GM23248 (cell line): ENCODE data around the gene IL19. TPM values are rescaled to one million over a fixed set of nuclear protein-coding genes. Genes with fewer than 3 reads are reported as not detected.

Experiments
- DNase-seq: peaks from one replicate; pipeline ENCODE4 v3.0.0-alpha.2; 2015
- H2AFZ ChIP-seq: fragments of 200-600 bp; sonication (generic); 2 replicates; pipeline ENCODE4 v1.6.1; 2016; ENCODE audit warnings: antibody characterized with exemption
- H3F3A ChIP-seq: fragments of 200-600 bp; sonication (generic); 2 replicates; pipeline ENCODE4 v1.6.1; 2016; ENCODE audit warnings: mild to moderate bottlenecking, antibody characterized with exemption, mixed run types; ENCODE audit not compliant: insufficient read depth
- H3K27ac ChIP-seq: fragments of 200-600 bp; sonication (generic); 2 replicates; pipeline ENCODE4 v1.5.1; 2016; ENCODE audit warnings: mild to moderate bottlenecking
- H3K27me3 ChIP-seq: fragments of 200-600 bp; sonication (generic); replicated peaks from 2 replicates; pipeline ENCODE4 v1.6.1; 2016; ENCODE audit warnings: mild to moderate bottlenecking; ENCODE audit not compliant: insufficient read depth
- H3K36me3 ChIP-seq: fragments of 200-600 bp; sonication (generic); 2 replicates; pipeline ENCODE4 v1.6.1; 2016; ENCODE audit warnings: low read depth, mild to moderate bottlenecking
- H3K4me1 ChIP-seq: fragments of 200-600 bp; sonication (generic); 2 replicates; pipeline ENCODE4 v1.6.1; 2016; ENCODE audit warnings: mild to moderate bottlenecking; ENCODE audit not compliant: insufficient read depth
- H3K4me2 ChIP-seq: fragments of 200-600 bp; sonication (generic); one replicate; pipeline ENCODE4 v1.6.1; 2016; ENCODE audit warnings: mild to moderate bottlenecking; ENCODE audit not compliant: unreplicated experiment
- H3K4me3 ChIP-seq: fragments of 200-600 bp; sonication (generic); 2 replicates; pipeline ENCODE4 v1.5.1; 2016; ENCODE audit warnings: mild to moderate bottlenecking
- H3K79me2 ChIP-seq: fragments of 200-600 bp; sonication (generic); 2 replicates; pipeline ENCODE4 v1.6.1; 2016; ENCODE audit warnings: mild to moderate bottlenecking; ENCODE audit not compliant: insufficient read depth
- H3K9ac ChIP-seq: fragments of 200-600 bp; sonication (generic); 2 replicates; pipeline ENCODE4 v1.6.1; 2016; ENCODE audit warnings: mild to moderate bottlenecking
- H3K9me2 ChIP-seq: fragments of 200-600 bp; sonication (generic); 2 replicates; pipeline ENCODE4 v1.6.1; 2016; ENCODE audit warnings: mixed run types, mild to moderate bottlenecking, moderate library complexity; ENCODE audit not compliant: insufficient read depth
- H3K9me3 ChIP-seq: fragments of 200-600 bp; sonication (generic); one replicate; pipeline ENCODE4 v1.6.1; 2017; ENCODE audit warnings: low read depth
- H4K20me1 ChIP-seq: fragments of 200-600 bp; sonication (generic); 2 replicates; pipeline ENCODE4 v1.6.0; 2016; ENCODE audit not compliant: insufficient read depth
- EZH2 ChIP-seq: fragments of 200-600 bp; sonication (generic); IDR thresholded peaks from 2 replicates; pipeline ENCODE4 v1.6.1; 2018; ENCODE audit warnings: antibody characterized with exemption, mild to moderate bottlenecking; ENCODE audit not compliant: insufficient read depth, poor library complexity, severe bottlenecking
- EZH2phosphoT487 ChIP-seq: fragments of 200-600 bp; sonication (generic); IDR thresholded peaks from 2 replicates; pipeline ENCODE4 v1.6.1; 2018; ENCODE audit warnings: antibody characterized with exemption, moderate library complexity, mild to moderate bottlenecking, low read depth; ENCODE audit not compliant: insufficient read depth
- WGBS, 2 experiments: methylation state at CpG; one replicate each; pipeline ENCODE4 v1.1.6; 2015 to 2017; ENCODE audit warnings: low lambda C conversion rate in 2 of 2, low coverage in 1 of 2; ENCODE audit errors: missing lambda C conversion rate in 2 of 2; 5-methylcytosine and 5-hydroxymethylcytosine counted together
- in situ Hi-C: fragments of 300-500 bp; cut with MboI; formaldehyde crosslinking; loops from 2 replicates; pipeline ENCODE4 v1.15.0; 2020
- polyA plus RNA-seq: library from polyadenylated mRNA; unstranded; fragments of >200 nt; fragmentation: Nextera tagmentation; extraction: Ambion mirVana; gene quantifications from 2 replicates; pipeline ENCODE4 v1.2.1, GENCODE V29; 2016
- total RNA-seq: library from RNA; depleted of rRNA; stranded (reverse); fragments of >200 nt; shearing (Covaris generic); gene quantifications from 2 replicates; pipeline ENCODE4 v1.2.3, GENCODE V29; 2014

IL19 gene
- total and polyA plus RNA-seq, 2 experiments from 2014 or later: not detected

DNA sequence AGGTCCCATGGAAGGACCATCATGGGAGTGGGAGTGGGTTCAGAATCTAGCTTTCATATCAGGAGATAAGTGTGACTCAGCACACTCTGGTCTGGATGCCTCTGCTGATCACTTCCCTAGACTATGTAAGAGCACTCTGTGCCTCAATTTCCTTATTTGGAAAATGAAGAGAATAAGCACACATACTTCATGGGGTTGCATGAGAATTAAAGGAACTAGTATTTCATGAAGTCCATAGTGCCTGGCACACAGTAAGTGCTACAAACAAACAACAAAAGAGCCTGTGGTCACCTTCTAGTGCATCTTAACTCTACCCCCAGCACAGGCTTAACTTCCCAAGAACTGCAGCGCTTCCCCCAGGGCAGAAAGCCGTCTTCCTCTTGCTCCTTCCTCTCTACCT lies 85.3 kb downstream of the IL19 start:
- Histone ChIP-seq H3K27ac (no peak overlapping the region), H3K4me3 (no peak overlapping the region), H2AFZ (no peak overlapping the region), H3K9me3 (no peaks in the 10 kb centered on the region), H3K36me3 (no peaks in the 10 kb centered on the region), H3K4me1 (peaks cover 7% of the 10 kb centered on the region; the same call in 1 of the 2 replicates), H3K9me2 (no peaks in the 10 kb centered on the region), H4K20me1 (no peaks in the 10 kb centered on the region), H3K9ac (no peak overlapping the region), H3F3A (peaks cover 13% of the 10 kb centered on the region; the same call in 1 of the 2 replicates), H3K27me3 (0 out of 2 replicates have a peak, but pooled peaks cover 3% of the 10 kb centered on the region), H3K4me2 (no peak overlapping the region), H3K79me2 (no peaks in the 10 kb centered on the region)
- 84 to 94% methylated on average over 2 of the region's 2 CpGs for WGBS, 2 experiments
- DNase-seq: no peak
- TF ChIP-seq EZH2phosphoT487 (no peak), EZH2 (no peak)
- in situ Hi-C loops: no loop called here

DNA sequence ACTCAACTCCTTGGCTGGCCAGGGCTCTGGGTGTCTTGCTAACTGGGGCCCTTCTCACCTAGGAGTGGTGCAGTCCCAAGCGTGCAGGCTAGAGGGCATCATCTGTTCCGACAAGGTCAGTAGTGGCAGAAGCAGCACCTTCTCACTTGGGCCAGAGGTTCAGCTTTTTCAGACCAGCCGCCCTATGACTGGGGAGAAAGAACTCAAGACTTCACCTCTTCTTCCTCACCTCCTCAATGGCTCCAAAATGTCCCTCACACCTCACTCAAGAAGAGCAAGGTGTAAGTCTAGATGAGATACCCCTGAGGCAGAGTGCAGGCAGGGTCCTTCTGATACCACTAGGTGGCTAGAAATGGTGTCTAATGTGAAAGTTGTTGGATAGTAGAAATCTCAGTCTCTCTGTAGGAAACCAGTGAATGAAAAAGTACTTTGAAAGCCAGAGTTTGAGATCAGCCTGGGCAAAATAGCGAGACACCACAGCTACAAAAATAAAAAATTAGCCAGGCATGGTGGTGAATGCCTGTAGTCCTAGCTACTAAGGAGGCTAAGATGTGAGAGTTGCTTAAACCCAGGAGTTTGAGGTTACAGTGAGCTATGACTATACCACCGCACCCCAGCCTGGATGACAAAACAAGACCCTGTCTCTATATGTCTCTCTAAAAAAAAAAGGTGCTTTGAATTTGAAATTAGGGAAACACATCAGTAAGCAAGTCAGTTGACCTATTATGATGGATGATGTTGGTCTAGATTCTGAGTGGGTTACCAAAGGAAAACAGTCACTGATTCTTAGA lies 86.3 kb downstream of the IL19 start:
- no peak overlapping the region for H3K9ac ChIP-seq
- H3K36me3 ChIP-seq: no peaks in the 10 kb centered on the region
- 0 out of 2 replicates have a peak, but pooled peaks cover 3% of the 10 kb centered on the region for H3K27me3 ChIP-seq
- TF ChIP-seq EZH2: no peak
- no peak for TF ChIP-seq EZH2phosphoT487
- no peak overlapping the region for H2AFZ ChIP-seq
- no peaks in the 10 kb centered on the region for H3K9me3 ChIP-seq
- H3F3A ChIP-seq: peaks cover 5% of the 10 kb centered on the region; the same call in 1 of the 2 replicates
- 79 to 82% methylated on average over 5 of the region's 5 CpGs for WGBS, 2 experiments
- no peak overlapping the region for H3K27ac ChIP-seq
- H3K4me1 ChIP-seq: no peaks in the 10 kb centered on the region
- no peaks in the 10 kb centered on the region for H3K9me2 ChIP-seq
- H3K4me3 ChIP-seq: no peak overlapping the region
- in situ Hi-C loops: no loop called here
- no peak overlapping the region for H3K4me2 ChIP-seq
- H3K79me2 ChIP-seq: no peaks in the 10 kb centered on the region
- no peaks in the 10 kb centered on the region for H4K20me1 ChIP-seq
- DNase-seq: peak; percentile 31

DNA sequence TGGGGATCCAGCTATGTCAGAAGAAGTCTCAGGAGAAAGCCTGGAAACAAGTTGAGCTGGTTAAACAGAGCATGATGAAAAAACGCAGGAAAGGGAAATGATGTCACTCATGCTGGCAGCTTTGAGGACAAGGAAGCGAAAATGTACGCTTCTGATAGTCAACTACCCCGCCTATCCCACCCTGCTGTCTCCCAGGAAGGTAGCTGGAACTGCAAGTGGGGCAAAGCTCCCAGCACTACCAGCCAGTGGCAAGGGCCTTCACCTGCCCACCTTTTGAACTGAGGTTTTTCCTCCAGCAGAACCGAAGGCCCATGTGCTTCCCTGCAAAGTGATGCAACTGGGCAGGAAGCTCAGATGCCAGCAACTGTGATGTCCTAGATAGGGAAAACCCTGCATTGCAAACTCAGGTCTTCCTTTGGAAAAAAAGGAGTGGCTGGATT lies 88.5 kb downstream of the IL19 start:
- Histone ChIP-seq H3K9ac (no peak overlapping the region), H3K9me3 (no peaks in the 10 kb centered on the region), H4K20me1 (no peaks in the 10 kb centered on the region), H3F3A (no peaks in the 10 kb centered on the region), H2AFZ (no peak overlapping the region), H3K4me2 (no peak overlapping the region), H3K4me3 (no peak overlapping the region), H3K27me3 (0 out of 2 replicates have a peak, but pooled peaks cover 3% of the 10 kb centered on the region), H3K4me1 (no peaks in the 10 kb centered on the region), H3K36me3 (no peaks in the 10 kb centered on the region), H3K9me2 (no peaks in the 10 kb centered on the region), H3K27ac (no peak overlapping the region), H3K79me2 (no peaks in the 10 kb centered on the region)
- in situ Hi-C loops: no loop called here
- DNase-seq: no peak
- WGBS, 2 experiments: 52 to 60% methylated on average over 5 of the region's 5 CpGs
- no peak for TF ChIP-seq EZH2phosphoT487

DNA sequence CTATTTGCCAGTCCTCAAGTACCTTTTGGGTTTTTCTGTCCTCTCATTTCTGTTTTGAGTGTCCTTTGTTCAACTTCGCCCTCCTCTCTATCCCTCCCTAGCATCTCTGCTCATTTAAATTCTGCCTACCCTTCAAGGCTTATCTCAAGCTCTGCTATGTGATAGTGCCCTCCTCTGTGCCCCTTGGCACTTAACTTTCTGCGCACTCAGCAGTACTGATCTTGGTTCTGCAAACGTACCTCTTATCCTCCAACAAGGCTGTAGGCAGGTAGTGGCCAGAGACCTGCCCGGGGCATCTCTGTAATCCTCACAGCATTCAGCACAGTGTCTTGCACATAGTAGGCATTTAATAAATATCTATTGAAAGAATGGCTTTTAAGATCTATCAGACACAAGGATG lies 89.6 kb downstream of the IL19 start:
- H3K27ac ChIP-seq: no peak overlapping the region
- no peak for DNase-seq
- no peak overlapping the region for H2AFZ ChIP-seq
- no peaks in the 10 kb centered on the region for H3K36me3 ChIP-seq
- no peaks in the 10 kb centered on the region for H3F3A ChIP-seq
- peaks cover 2% of the 10 kb centered on the region; the same call in 1 of the 2 replicates for H3K4me1 ChIP-seq
- no peak overlapping the region for H3K4me3 ChIP-seq
- no peaks in the 10 kb centered on the region for H4K20me1 ChIP-seq
- H3K9me2 ChIP-seq: no peaks in the 10 kb centered on the region
- 0 out of 2 replicates have a peak, but pooled peaks cover 3% of the 10 kb centered on the region for H3K27me3 ChIP-seq
- 74 to 78% methylated on average over 4 of the region's 4 CpGs for WGBS, 2 experiments
- no peaks in the 10 kb centered on the region for H3K79me2 ChIP-seq
- H3K4me2 ChIP-seq: no peak overlapping the region
- H3K9ac ChIP-seq: no peak overlapping the region
- no peaks in the 10 kb centered on the region for H3K9me3 ChIP-seq
- no peak for TF ChIP-seq EZH2phosphoT487
- TF ChIP-seq EZH2: no peak
- in situ Hi-C loops: no loop called here
